Left cardiac atrium (tissue), 4 donors: ENCODE results near the gene XPR1. TPM values are rescaled to one million over a fixed set of nuclear protein-coding genes. Genes with fewer than 3 reads are reported as not detected.

ENCODE experiments used
- ATAC-seq, 2 donors: fragments of 200-7000 bp; cut with Tn5 transposase; one replicate each; pipeline ENCODE4 v1.9.1; 2020; ENCODE audit warnings: mild to moderate bottlenecking in 2 of 2, moderate library complexity in 2 of 2
- DNase-seq: peaks from one replicate; pipeline ENCODE4 v3.0.0-alpha.2; 2020
- intact Hi-C, 2 donors: fragments of 100-400 bp; cut with DNase I; formaldehyde crosslinking; loops; one replicate each; pipeline versions ENCODE4 v1.14.1 to v1.15.1; 2022 to 2023
- long read RNA-seq: library from polyadenylated mRNA; unstranded; transcript quantifications from one replicate; pipeline ENCODE4 v2.0.0, GENCODE V29; 2021
- total RNA-seq, 2 donors: library from RNA; stranded (reverse); fragmentation: NEBNext Ultra II Directional; extraction: Animal tissue kit (Norgen Biotek cat#: 25700); gene quantifications; one replicate each; pipeline ENCODE4 v1.2.1, GENCODE V29; 2021
- donor health status: DM: no; HTN: yes; CAD: no.
- donor health status: DM: no; HTN: yes; CAD: no; lungs with severe emphysema.
- donor health status: DM: yes; HTN: yes; CAD: no.
- donor health status: Dilated cardiomyopathy.

XPR1 gene
- total RNA-seq = 10 to 100 TPM; 20.5 to 25.4 TPM
- long read RNA-seq, full-length matches to known transcripts = 1 of 6 reads
- long read RNA-seq, partial matches to known transcripts = 1 of 6 reads
- long read RNA-seq, other reads (novel, unspliced or antisense) = 4 of 6 reads

DNA sequence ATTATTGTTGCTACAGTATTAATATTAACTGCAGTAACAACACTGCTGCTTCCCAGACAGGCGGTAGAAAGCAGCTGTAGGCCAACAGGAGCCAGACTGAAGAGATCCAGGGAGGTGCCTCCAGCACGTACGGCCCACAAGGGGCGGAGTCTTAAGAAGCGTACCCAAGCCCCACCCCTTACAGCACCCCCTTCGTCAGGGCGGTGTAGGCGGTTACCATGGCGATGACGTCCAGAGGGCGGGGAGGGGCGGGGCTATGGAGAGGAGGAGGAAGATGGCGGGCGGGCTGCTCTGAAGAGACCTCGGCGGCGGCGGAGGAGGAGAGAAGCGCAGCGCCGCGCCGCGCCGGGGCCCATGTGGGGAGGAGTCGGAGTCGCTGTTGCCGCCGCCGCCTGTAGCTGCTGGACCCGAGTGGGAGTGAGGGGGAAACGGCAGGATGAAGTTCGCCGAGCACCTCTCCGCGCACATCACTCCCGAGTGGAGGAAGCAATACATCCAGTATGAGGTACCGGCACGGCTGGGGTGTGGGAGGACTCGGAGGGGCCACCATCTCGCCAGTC lies at the start of gene XPR1:
XPR1 (plus strand) TSS at position 257 of the 560 bp plus-strand sequence; CDS start at position 437, 180 bp downstream.
- DNase-seq = peak; percentile 98
- intact Hi-C loops = loop anchor here (5.0 to 10.0 kb wide), 4 partner anchors 95 to 230 kb away; no protein-coding TSS in a partner anchor
- peak; percentile 99 to 100 for ATAC-seq

DNA sequence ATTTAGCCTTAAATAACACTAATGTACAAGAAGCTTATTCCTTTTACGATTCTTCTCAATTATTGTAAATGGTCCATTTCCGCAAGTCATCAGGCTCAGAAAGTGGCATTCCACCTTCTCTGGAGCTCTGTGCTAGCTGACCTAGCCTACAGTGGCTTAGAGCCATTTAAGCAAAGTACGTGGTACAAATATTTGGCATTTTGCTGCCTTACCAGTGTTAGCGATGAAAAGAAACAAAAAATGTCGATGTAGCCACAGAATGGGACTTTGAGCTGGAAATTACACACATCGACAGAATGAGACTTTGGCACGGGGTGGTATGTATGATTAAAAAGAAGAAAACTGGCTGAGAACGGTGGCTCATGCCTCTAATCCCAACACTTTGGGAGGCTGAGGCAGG lies 47.0 kb upstream of the XPR1 start:
- intact Hi-C loops = no loop called here
- DNase-seq = no peak
- ATAC-seq = no peak

DNA sequence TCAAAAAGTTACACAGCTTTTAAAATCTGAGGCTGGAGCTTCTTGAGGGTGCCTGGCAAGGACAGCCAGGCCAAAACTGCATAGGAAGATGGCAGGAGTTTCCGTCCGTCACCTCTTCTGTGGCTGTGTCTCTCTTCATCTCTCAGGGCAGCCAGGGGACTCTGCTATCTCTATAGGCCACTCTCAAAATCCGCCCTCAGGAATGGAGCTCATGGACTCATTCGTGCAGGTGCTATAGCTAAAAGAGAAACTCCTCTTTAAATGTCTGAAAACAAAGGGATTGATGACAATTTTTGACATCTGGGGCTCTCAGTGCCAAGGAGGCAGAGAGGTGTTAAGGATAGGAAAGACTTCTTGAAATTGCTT lies 45.8 kb upstream of the XPR1 start:
- intact Hi-C loops = no loop called here
- DNase-seq (no peak), ATAC-seq (no peak)

DNA sequence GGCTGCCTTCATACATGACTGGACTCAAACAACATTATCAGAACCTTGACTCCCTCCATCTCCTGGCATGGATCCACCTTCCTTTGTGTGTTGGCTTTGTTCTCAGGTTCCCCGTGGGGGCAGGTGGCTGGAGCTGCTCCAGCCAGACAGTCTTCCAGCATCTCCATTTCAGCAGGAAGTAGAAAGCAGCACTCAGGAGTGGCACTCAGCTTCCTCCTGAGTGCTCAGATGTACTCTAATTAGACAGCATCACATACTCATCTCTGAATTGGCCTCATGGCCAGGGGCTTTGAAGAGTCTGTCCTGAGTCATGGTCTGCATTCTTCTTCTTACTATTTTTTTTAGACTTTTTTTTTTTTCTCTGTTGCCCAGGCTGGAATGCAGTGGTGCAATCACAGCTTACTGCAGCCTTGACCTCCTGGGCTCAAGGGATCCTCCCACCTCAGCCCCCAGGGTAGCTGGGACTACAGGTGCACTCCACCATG lies 45.1 kb upstream of the XPR1 start:
- intact Hi-C loops = no loop called here
- DNase-seq = no peak
- peak in 1 of 2 donors; percentile 79 for ATAC-seq

DNA sequence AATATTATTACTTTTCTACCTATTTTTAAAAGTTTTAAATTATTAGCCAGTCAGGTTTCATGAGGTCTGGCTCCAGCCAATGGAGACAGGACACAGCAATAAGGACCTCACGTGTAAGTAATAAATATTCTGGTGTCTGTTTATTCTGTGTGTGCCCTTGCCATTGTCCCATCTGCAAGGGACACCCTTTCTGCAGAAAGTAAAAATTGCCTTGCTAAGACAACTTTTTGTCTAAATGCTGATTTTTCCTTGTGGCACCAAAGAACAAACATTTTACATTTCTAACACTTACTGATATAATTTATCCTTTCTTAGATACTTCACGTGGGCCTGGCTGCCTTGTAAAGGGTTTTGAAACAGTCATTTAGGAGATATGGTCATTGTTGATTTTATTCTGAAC lies 43.7 kb upstream of the XPR1 start:
- no peak for DNase-seq
- no peak for ATAC-seq
- intact Hi-C loops = no loop called here

DNA sequence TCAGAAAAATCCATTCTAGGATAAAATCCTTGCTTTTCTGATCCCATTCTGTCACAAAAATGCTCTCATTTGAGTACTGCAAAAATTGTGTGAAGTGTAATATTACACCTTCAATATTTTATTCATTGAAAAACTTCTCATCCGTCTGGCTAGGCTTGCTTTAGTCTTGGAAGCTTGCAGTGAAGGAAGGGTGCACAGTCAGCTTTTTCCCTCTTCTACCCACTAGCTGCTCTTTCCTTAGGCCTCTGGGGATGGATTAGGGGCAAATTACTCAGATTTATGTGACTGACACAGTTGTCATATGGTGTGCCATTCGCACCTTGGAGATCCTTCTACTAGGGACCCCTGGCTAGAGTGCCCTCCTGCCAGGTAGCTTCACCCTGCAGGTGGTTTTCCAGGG lies 40.9 kb upstream of the XPR1 start:
- no peak for DNase-seq
- intact Hi-C loops = no loop called here
- no peak for ATAC-seq

DNA sequence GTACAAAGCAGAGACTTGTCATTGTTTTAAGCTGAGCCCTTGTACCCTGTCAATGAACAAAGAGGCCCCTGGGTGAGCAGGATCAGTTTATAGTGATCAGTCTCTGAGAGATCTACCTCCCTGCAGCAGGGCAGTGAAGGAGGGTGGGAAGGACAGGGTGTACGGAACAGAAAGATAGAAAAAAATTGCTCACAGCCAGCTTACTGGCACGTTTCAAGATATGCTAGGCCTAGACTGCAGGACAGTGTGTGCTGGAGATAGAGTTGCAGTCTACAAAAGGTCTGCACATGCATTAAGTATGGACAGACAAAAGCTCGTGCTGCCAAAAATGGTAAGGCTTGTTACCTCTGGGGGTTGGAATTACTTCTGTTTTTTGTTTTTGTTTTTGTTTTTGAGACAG lies 38.4 kb upstream of the XPR1 start:
- intact Hi-C loops = no loop called here
- peak; percentile 38 to 78 for ATAC-seq
- DNase-seq = no peak

DNA sequence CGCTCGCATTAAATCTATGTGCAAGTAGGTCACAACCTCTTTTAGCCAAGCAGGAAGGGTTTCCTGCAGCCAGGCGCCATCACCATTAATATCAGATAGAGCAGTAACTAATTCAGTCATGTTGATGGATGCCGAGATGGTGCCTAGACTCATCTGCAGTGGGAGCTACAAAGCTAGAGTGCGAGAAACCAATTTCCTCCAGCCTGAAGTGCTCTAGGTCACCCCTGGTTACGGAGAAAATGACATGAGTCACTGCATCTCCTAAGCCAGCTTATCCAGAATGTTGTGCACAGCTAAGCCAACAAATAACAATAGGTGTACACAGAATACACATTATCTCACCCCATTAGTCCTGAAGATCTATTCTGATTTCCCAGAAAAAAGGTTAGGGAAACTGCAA lies 37.1 kb upstream of the XPR1 start:
- ATAC-seq (no peak), DNase-seq (no peak)
- intact Hi-C loops = no loop called here

DNA sequence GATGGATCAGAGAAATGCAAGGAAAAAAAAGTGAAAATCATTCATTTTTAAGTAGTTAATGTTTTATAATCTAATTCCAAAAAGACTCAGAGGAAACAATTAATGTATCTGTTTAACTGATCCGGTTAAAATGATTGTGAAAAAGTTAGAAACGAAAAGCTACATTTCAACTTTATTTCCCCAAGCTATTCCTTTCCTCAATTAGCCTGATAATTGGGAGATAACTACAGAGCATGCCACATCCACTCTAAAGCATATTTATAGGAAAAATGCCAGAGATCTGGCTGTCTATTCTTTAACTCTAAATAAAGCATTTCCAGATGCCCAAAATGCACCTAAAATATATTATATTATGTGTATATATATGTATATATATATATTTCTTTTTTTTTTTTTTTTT lies 35.9 kb upstream of the XPR1 start:
- intact Hi-C loops = no loop called here
- ATAC-seq (no peak), DNase-seq (no peak)

DNA sequence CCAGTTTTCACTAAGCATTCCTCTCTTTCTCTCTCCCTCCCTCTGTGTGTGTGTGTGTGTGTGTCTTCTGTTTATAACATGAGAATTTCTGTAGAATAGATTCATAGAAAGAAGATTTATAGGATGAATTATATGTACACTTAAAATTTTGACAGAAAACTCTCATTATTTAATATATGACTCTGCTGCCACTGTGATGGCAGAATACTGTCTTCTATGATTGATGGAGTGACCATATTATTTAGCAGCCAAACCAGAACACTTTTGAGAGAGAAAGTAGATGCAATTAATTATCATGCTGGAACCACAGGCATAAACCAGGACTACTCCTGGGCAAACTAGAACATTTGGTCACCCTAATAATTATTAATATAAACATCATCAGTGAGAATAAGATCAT lies 34.3 kb upstream of the XPR1 start:
- DNase-seq = no peak
- no peak for ATAC-seq
- intact Hi-C loops = no loop called here

DNA sequence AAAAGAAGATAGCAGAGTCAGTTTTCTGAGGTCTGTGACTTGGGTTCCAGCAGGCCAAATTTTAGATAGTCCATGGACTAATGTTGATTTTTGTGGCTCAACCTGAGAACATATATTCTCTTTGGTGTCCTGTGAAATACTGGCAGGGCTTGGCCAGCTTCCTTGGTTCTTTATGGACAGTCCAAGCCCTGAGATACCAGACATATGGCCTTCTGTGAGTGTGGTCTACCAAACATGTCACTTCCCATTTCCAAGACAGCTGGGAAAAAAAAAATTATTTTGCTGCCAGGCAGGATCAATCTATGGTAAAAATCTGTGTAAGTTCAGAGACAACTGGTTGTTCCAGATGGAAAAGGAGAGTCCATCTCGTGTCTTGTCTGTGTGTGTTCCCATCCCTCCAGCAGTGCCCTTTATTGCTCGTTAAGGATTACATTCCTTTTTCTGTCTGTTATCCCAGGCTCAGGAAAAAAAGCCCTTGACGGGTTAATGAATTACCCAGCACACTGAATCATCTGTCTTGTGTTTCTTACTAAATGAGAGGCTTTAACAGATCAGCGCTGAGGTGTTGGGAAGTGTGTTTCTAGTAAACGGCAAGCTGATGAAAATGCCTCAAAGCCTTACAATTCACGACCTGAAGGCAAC lies 33.4 kb upstream of the XPR1 start:
- DNase-seq = no peak
- intact Hi-C loops = no loop called here
- no peak for ATAC-seq

DNA sequence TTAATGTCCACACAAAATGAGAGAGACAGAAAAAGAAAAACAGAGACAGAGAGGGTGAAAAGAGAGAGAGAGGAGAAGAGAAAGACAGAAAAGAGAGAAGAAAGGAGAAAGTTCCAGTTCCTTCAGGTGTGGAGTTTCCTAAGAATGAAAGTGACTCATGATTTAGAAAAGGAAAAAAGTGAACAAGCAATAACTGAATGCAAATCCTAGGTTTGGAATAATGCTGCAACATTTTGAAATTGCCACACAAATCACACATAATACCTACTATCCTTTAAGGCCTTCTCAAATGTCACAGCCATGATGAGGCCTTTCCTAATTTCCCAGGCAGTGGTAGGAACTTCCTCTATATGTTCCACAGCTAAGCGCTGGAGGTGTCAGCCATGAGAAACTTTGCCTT lies 31.5 kb upstream of the XPR1 start:
- intact Hi-C loops = no loop called here
- ATAC-seq (no peak), DNase-seq (no peak)

DNA sequence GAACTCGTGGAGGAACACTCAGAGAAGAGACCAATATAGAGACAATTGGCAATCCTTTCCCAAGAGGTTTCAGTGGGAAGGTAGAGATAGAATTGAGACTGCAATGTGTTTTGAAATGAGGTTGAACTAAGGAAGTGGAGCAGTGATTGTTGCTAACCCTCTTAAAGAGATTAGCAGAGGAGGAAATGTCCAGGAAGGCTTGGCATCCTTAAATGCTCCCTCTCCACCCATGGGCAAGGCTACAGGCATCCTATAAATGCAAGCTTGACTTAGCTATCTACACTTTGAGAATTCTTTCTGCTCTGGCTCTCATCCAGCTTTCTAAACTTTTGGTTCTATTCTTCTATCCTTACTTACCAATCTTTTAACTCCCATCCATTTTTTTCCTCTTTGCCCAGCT lies 30.3 kb upstream of the XPR1 start:
- no peak for DNase-seq
- intact Hi-C loops = no loop called here
- peak in 1 of 2 donors; percentile 49 for ATAC-seq

DNA sequence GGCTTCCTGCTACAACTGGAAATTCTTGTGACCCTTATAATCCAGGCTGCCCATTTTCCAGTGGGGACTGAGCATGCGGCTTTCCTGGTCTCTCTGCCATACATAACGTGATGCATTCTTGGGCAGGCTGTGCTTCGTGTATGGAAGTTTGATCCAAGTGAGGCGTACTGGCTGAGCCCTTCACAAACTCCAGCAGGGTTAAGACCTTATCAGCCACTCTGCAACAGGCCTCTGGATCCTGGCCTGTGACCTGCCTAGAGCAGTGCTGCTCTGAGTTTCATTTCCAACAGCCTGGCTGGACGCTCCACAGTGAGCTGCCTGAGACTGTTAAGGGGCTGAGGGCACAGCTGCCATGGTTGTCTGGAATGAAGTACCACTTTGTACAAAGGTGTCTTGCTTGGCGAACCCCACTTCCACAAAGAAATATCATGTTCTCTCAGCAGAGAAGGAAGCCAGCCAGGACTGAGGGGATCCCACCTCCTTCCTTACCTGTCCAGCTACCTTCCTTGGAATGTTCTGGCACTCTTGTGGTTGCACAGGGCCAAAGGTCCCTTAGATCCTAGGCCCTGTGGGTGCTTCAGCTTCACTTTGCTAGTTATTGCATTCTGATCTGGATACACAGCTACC lies 28.5 kb upstream of the XPR1 start:
- intact Hi-C loops = no loop called here
- ATAC-seq (peak; percentile 41 to 78), DNase-seq (no peak)

DNA sequence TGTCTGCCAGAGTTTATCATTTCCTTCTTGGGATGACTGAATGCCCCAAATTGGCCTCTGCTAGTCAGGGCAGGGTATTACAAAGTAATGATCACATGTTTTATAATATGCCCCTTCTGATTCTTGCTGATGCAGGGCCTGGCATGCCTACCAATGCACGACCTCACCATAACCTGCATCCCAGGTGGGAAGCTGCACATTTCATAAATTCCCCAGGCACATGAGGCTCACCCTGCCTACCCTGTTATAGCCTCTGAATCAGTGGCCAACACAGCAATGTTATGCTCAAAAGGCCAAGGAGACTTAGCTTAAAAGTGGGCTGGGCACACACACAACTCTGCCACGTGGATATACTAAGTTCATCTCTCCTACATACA lies 28.0 kb upstream of the XPR1 start:
- intact Hi-C loops = no loop called here
- ATAC-seq (no peak), DNase-seq (no peak)

DNA sequence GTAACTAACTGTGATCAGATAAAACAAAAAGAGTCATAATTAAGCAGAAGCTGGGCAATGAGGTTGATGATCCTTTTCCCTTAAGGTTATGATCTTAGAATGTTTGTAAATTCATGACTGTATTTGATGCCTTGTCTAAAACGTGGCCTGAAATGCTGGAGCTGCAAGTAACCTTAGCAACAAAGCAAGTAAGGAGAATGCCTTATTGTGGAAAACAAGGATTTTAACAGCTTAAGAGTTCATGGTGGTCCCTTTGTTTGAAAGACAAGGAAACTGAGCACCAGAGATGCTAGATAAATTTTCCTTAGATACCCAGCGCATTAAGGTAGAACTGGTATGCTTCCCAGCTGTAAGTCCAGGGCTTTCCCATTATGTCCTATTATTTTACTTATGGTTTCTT lies 25.7 kb upstream of the XPR1 start:
- intact Hi-C loops = no loop called here
- DNase-seq (no peak), ATAC-seq (no peak)

DNA sequence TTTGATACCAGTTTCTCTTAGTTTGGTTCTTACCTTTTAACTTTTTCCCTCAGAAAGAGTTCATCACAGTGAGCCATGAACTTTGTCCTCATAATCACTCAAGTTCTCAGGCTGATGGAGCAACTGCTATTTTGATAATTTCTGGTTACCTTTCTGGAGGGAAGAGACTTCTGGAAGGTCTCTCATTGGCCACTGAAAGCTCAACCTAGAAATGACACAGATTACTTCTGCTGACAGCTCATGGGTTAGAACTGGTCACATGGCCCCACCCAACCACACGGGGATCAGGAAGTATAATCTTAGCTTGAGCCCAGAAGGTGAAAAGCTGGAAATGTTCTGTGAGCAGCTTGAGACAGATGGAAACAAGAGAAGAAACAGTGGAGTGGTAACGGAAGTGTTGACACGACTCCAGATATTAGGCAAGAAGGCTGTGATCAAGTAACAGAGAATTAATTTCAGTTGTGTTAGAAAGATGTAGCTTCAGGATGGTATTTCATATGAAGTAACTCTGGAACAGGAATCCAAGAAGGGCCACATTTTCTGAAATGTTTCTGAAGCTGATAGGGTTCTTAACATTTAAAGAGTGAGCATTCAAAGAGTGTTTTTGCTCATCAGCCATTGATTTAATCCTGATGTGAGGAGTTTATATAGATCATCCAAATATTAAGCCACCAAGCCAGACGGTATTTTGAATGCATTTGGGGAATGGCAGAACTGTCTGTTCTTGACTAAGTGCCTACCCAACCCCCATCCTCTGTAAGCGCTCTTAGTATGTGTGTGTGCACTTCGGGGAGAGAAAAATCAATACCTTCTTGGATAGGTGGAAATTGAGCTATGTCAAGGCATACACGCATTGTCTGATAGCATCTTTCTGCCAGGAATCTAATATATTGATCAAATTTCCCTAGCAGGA lies 21.9 kb upstream of the XPR1 start:
- intact Hi-C loops = no loop called here
- DNase-seq (no peak), ATAC-seq (peak in 1 of 2 donors; percentile 58)

DNA sequence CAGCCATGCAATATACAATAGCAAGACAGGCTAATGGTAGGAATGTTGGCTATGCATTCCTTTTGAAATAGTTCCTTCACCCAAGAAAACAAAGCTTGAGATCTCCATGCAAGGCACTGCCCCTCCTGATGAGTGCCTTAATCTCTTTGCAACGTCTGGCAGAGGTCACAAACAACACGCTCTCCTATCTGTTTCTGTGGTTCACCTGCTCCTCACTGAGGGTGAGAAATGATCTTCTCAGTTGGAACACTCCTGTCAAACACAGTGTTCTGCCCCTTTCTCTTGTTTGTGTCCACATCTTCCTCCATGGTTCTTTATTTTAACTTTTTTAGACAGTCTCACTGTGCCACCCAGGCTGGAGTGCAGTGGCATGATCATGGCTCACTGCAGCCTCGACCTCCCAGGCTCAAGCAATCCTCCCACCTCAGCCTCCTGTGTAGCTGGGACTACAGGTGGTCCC lies 21.2 kb upstream of the XPR1 start:
- intact Hi-C loops = no loop called here
- DNase-seq (no peak), ATAC-seq (no peak)
